NB4 (cell line): ENCODE results near the gene CREG1.
A peak's percentile ranks its signal among the peaks of the same experiment; 100 is the strongest.

Source experiments
- DNase-seq: peaks from one replicate; pipeline ENCODE4 v3.0.0; 2010; ENCODE audit warnings: low read depth
- H3K4me3 ChIP-seq: one replicate; pipeline ENCODE4 v1.5.1; 2011; ENCODE audit warnings: mild to moderate bottlenecking, low read depth, low read length, moderate library complexity
- MYC ChIP-seq: IDR thresholded peaks from 2 replicates; pipeline ENCODE4 v1.6.1; 2011; ENCODE audit warnings: low read depth, low read length
- POLR2A ChIP-seq: IDR thresholded peaks from 2 replicates; pipeline ENCODE4 v1.6.1; 2011; ENCODE audit warnings: mild to moderate bottlenecking; ENCODE audit not compliant: insufficient read length; ENCODE audit errors: extremely low read depth
- TF ChIP-seq, protein P1 (sequence below): IDR thresholded peaks from one replicate; pipeline ENCODE4 v1.5.1; 2012; ENCODE audit warnings: low read depth, low read length
- TF ChIP-seq, protein P2 (sequence below): IDR thresholded peaks from 2 replicates; pipeline ENCODE4 v1.6.1; 2011; ENCODE audit warnings: low read depth, low read length

CREG1 gene

DNA sequence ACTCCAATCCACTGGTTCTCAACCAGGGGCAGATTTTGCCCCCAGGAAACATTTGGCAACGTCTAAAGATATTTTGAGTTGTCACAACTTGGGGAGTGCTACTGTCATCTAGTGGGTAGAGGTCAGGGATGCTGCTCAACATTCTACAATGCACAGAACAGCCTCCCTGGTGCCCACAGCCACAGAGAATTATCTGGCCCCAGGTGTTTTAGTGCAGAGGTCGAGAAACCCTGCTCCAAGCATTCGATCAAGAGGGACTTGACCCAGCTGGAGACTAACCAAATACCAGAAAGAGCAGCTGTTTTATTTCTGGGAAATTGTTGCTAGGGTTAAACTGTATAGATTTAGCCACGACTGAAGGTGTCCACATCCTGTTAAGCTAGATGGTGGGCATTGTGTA is 54.5 kb downstream of the CREG1 start:
- DNase-seq = no peak
- TF ChIP-seq, protein P1, sequence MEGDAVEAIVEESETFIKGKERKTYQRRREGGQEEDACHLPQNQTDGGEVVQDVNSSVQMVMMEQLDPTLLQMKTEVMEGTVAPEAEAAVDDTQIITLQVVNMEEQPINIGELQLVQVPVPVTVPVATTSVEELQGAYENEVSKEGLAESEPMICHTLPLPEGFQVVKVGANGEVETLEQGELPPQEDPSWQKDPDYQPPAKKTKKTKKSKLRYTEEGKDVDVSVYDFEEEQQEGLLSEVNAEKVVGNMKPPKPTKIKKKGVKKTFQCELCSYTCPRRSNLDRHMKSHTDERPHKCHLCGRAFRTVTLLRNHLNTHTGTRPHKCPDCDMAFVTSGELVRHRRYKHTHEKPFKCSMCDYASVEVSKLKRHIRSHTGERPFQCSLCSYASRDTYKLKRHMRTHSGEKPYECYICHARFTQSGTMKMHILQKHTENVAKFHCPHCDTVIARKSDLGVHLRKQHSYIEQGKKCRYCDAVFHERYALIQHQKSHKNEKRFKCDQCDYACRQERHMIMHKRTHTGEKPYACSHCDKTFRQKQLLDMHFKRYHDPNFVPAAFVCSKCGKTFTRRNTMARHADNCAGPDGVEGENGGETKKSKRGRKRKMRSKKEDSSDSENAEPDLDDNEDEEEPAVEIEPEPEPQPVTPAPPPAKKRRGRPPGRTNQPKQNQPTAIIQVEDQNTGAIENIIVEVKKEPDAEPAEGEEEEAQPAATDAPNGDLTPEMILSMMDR = no peak
- TF ChIP-seq POLR2A = no peak
- no peak overlapping the region for H3K4me3 ChIP-seq

- DNase-seq = no peak
- TF ChIP-seq MYC (no peak), POLR2A (no peak)
- TF ChIP-seq, protein P2, sequence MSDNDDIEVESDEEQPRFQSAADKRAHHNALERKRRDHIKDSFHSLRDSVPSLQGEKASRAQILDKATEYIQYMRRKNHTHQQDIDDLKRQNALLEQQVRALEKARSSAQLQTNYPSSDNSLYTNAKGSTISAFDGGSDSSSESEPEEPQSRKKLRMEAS = no peak
- TF ChIP-seq, protein P1 = no peak
These were observed 56.6 kb downstream of the CREG1 start for GRCh38 chr1:167496797-167497619.

GRCh38 chr1:167493372-167493771 is 60.2 kb downstream of the CREG1 start:
- TF ChIP-seq MYC (no peak), POLR2A (no peak)
- TF ChIP-seq, protein P1 = no peak
- TF ChIP-seq, protein P2 = no peak
- DNase-seq = no peak
- no peak overlapping the region for H3K4me3 ChIP-seq

More at GRCh38 chr1:167496797-167497619, 56.6 kb downstream of the CREG1 start:
- H3K4me3 ChIP-seq = no peak overlapping the region

DNA sequence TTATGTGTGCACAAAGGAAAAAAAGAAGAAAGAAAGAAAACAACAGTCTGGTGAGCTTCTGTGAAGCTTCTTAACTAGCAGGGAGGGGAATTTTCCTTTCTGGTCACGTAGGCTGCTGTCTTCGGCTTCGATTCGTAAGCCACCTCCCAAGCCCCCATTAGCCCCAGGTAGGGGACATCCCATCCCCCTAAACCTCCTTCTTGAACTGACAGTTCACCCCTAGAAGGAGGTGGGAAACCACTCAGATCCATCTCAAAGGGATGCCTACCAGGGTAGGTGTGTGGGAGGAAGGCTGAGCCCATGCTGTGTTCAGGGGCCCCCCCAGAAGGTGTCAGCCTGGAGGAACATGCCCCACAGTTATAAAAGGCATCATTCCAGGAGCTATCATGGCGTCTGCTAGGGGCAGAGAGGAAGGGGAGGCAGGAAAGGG is 61.1 kb downstream of the CREG1 start:
- H3K4me3 ChIP-seq = no peak overlapping the region
- no peak for TF ChIP-seq MYC
- TF ChIP-seq, protein P2 = no peak
- no peak for TF ChIP-seq POLR2A
- TF ChIP-seq, protein P1 = no peak
- DNase-seq = no peak

- DNase-seq = peak; percentile 26
- H3K4me3 ChIP-seq = no peak overlapping the region
- TF ChIP-seq, protein P2 = no peak
- TF ChIP-seq MYC (no peak), POLR2A (no peak)
- TF ChIP-seq, protein P1 = no peak
These were observed 61.7 kb downstream of the CREG1 start for GRCh38 chr1:167491586-167492461.
